LNCaP clone FGC (cell line): Measurements from ENCODE around the gene MFAP4.

Experiments
- DNase-seq: peaks from one replicate; pipeline ENCODE4 v3.0.0-alpha.2; 2011; ENCODE audit warnings: low read depth
- H3K4me3 ChIP-seq: 2 replicates; pipeline ENCODE4 v1.5.1; 2011; ENCODE audit warnings: mild to moderate bottlenecking, low read depth, low read length, control low read depth
- TF ChIP-seq, protein P1 (sequence below): IDR thresholded peaks from 2 replicates; pipeline ENCODE4 v1.5.1; 2012; ENCODE audit warnings: mild to moderate bottlenecking; ENCODE audit not compliant: control insufficient read depth, insufficient read depth; ENCODE audit errors: extremely low read depth

The MFAP4 gene

DNA sequence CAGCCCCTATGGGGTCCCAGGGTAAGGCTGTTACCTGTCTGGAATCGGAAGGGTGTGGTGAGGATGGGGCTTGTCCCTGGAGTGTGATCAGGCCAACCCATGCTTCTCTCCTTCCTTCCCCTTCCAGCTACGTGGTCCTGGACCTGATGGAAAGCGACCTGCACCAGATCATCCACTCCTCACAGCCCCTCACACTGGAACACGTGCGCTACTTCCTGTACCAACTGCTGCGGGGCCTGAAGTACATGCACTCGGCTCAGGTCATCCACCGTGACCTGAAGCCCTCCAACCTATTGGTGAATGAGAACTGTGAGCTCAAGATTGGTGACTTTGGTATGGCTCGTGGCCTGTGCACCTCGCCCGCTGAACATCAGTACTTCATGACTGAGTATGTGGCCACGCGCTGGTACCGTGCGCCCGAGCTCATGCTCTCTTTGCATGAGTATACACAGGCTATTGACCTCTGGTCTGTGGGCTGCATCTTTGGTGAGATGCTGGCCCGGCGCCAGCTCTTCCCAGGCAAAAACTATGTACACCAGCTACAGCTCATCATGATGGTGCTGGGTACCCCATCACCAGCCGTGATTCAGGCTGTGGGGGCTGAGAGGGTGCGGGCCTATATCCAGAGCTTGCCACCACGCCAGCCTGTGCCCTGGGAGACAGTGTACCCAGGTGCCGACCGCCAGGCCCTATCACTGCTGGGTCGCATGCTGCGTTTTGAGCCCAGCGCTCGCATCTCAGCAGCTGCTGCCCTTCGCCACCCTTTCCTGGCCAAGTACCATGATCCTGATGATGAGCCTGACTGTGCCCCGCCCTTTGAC lies 6.3 kb downstream of the MFAP4 start:
- TF ChIP-seq, protein P1, sequence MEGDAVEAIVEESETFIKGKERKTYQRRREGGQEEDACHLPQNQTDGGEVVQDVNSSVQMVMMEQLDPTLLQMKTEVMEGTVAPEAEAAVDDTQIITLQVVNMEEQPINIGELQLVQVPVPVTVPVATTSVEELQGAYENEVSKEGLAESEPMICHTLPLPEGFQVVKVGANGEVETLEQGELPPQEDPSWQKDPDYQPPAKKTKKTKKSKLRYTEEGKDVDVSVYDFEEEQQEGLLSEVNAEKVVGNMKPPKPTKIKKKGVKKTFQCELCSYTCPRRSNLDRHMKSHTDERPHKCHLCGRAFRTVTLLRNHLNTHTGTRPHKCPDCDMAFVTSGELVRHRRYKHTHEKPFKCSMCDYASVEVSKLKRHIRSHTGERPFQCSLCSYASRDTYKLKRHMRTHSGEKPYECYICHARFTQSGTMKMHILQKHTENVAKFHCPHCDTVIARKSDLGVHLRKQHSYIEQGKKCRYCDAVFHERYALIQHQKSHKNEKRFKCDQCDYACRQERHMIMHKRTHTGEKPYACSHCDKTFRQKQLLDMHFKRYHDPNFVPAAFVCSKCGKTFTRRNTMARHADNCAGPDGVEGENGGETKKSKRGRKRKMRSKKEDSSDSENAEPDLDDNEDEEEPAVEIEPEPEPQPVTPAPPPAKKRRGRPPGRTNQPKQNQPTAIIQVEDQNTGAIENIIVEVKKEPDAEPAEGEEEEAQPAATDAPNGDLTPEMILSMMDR, result no peak
- DNase-seq, result no peak
- H3K4me3 ChIP-seq, result no peak overlapping the region

DNA sequence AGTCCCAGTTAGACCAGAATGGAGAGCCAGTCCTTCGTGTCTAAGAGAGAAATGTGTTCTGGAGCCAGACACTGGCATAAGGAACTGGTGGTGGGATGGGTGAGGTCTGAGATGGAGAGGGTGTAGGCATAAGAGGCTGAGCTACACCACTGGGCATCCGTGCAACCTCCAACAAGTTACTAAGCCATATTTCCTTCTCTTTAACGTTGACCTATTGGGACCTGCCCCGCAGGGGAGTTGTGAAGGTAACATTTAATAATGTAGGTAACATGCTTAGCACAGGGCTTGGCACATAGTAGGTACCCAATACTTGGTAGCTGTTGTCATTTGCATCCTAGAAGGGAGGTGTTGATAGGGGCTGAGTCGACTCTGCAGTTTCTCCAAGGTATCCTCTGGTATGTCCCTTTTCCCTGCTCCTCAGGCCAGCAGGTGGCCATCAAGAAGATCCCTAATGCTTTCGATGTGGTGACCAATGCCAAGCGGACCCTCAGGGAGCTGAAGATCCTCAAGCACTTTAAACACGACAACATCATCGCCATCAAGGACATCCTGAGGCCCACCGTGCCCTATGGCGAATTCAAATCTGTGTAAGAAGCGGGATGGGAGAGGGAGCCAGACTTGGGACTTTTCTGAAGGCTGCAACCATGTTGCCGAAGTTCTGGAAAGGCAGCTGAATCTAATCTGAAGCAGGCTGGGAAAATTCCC lies 7.5 kb downstream of the MFAP4 start:
- DNase-seq, result no peak
- TF ChIP-seq, protein P1, result no peak
- H3K4me3 ChIP-seq, result peak overlapping the region; percentile 64

- DNase-seq, result no peak
- TF ChIP-seq, protein P1, result no peak
- H3K4me3 ChIP-seq, result peak within 1 kb of the TSS; percentile 64
Measured at GRCh38 chr17:19378416-19379360, 8.3 kb downstream of the MFAP4 start, which contains the start of gene MAPK7. TSS of gene MAPK7 (plus strand) at chr17:19378498. CDS start at chr17:19378901, 403 bp downstream.

DNA sequence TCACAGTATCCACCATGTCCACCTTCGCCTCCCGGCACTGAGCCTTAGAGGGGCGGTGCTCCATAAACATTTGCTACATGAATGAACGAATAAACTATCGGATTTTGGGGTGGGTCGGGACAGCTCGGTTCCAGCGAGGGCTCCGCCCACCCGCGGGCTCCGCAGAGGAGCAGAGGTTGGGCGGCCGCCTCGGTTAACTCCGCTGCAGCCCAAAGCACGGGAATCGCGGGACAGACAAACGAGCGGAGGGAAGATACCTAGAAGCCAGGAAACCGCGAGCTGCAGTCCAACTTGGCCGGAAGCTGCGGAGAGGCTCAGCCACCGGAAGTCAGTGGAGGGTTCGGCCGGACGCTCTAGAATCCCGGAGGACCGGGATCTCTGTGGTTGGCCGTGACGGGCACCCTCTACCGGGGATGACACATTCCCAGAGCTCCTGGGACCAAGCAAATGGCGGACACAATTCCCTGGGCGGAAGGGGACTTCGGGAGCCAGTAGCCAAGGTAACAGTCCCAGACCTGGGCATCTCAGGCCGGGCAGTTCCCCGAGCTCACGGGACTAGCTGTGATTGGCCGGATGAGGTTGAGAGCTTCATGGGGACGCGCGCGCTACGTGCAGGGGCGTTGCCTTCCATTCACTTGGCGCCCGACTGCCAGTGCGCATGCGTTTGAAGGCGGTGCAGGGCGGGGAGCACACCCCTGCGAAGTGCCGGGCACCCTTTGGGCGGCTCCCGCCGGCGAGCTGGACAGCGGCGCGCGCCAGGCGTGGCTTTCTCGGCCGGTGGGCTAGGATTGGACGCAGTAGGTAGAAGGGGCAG lies 9.2 kb downstream of the MFAP4 start:
- TF ChIP-seq, protein P1, result no peak
- DNase-seq, result peak; percentile 96
- H3K4me3 ChIP-seq, result peak overlapping the region; percentile 64

DNA sequence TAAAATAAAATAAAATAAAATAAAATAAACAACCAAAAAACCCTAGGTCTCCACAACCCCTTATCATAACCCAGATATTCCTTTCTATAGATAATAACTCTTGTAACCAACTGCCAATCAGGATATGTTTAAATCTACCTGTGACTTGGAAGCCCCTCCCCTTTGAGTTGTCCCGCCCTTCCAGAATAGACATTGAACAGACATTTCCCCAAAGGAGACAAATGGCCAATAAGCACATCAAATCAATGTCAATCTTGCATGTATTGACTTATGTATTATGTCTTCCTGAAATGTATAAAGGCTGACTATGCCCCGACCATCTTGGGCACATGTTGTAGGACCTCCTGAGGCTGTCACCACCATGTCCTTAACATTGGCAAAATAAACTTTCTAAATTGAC lies 10.2 kb downstream of the MFAP4 start:
- DNase-seq, result no peak
- H3K4me3 ChIP-seq, result peak overlapping the region; percentile 64
- TF ChIP-seq, protein P1, result no peak

- DNase-seq, result no peak
- TF ChIP-seq, protein P1, result no peak
- H3K4me3 ChIP-seq, result no peak overlapping the region
Measured at GRCh38 chr17:19375732-19376131, 11.3 kb downstream of the MFAP4 start.
